ENCODE results near the gene LGI1.

LGI1 gene

GRCh38 chr10:93758891-93759410 lies 1.2 kb downstream of the LGI1 start:
- no peak overlapping the region for H3K4me3 ChIP-seq (ENCODE audit: low read depth, low read length)
- no peak for DNase-seq (ENCODE audit: low read depth)
- no peak for TF ChIP-seq CTCF (IDR thresholded peaks at IDR 0.05; ENCODE audit: low read depth, low read length, missing control alignments)

- no peak overlapping the region for H3K4me3 ChIP-seq (ENCODE audit: low read depth, low read length)
- DNase-seq (ENCODE audit: low read depth): no peak
- TF ChIP-seq CTCF (IDR thresholded peaks at IDR 0.05; ENCODE audit: low read depth, low read length, missing control alignments): no peak
Observed at GRCh38 chr10:93760490-93760889, 2.8 kb downstream of the LGI1 start.

GRCh38 chr10:93762979-93763391 lies 5.2 kb downstream of the LGI1 start:
- H3K4me3 ChIP-seq (ENCODE audit: low read depth, low read length): no peak overlapping the region
- DNase-seq (ENCODE audit: low read depth): no peak
- TF ChIP-seq CTCF (IDR thresholded peaks at IDR 0.05; ENCODE audit: low read depth, low read length, missing control alignments): no peak

- no peak overlapping the region for H3K4me3 ChIP-seq (ENCODE audit: low read depth, low read length)
- TF ChIP-seq CTCF (IDR thresholded peaks at IDR 0.05; ENCODE audit: low read depth, low read length, missing control alignments): no peak
- DNase-seq (ENCODE audit: low read depth): no peak
Observed at GRCh38 chr10:93766918-93767317, 9.2 kb downstream of the LGI1 start.

- no peak overlapping the region for H3K4me3 ChIP-seq (ENCODE audit: low read depth, low read length)
- no peak for DNase-seq (ENCODE audit: low read depth)
- TF ChIP-seq CTCF (IDR thresholded peaks at IDR 0.05; ENCODE audit: low read depth, low read length, missing control alignments): no peak
Observed at GRCh38 chr10:93767724-93768399, 10.1 kb downstream of the LGI1 start.

- no peak for TF ChIP-seq CTCF (IDR thresholded peaks at IDR 0.05; ENCODE audit: low read depth, low read length, missing control alignments)
- no peak overlapping the region for H3K4me3 ChIP-seq (ENCODE audit: low read depth, low read length)
- no peak for DNase-seq (ENCODE audit: low read depth)
Observed at GRCh38 chr10:93768892-93769291, 11.2 kb downstream of the LGI1 start.

- no peak overlapping the region for H3K4me3 ChIP-seq (ENCODE audit: low read depth, low read length)
- no peak for TF ChIP-seq CTCF (IDR thresholded peaks at IDR 0.05; ENCODE audit: low read depth, low read length, missing control alignments)
- DNase-seq (ENCODE audit: low read depth): no peak
Observed at GRCh38 chr10:93771354-93771753, 13.6 kb downstream of the LGI1 start.
